ENCODE results near the gene PPBP. TPM values are rescaled to one million over a fixed set of nuclear protein-coding genes. Genes with fewer than 3 reads are reported as not detected.

PPBP gene
- total RNA-seq (not detected), polyA plus RNA-seq (not detected)

- ChIA-PET POLR2A (no interaction called here), CTCF (no interaction called here)
- Histone ChIP-seq H3K36me3 (ENCODE audit: insufficient read depth, low read length) (no peaks in the 10 kb centered on the region), H3K9me3 (ENCODE audit: low read length) (no peaks in the 10 kb centered on the region), H3K4me1 (ENCODE audit: insufficient read depth, low read length) (no peaks in the 10 kb centered on the region), H3K4me3 (ENCODE audit: low read length) (no peak within 1 kb of the TSS), H3K27ac (ENCODE audit: low read depth, low read length) (no peak within 1 kb of the TSS), H3K27me3 (ENCODE audit: insufficient read depth, low read length, poor library complexity, severe bottlenecking) (no peaks in the 10 kb centered on the region)
- Mint-ChIP-seq H3K4me1 (no peaks in the 10 kb centered on the region), H3K4me3 (no peak within 1 kb of the TSS), H3K9me3 (no peaks in the 10 kb centered on the region), H3K27ac (no peak within 1 kb of the TSS), H3K36me3 (no peaks in the 10 kb centered on the region), H3K27me3 (no peaks in the 10 kb centered on the region)
- DNase-seq, result no peak
Measured at GRCh38 chr4:73988061-73988460, at the start of gene PPBP. TSS of gene PPBP (minus strand) at chr4:73988190. CDS start at chr4:73988103, 87 bp downstream.

- ChIA-PET POLR2A (no interaction called here), CTCF (no interaction called here)
- Mint-ChIP-seq H3K4me1 (peaks cover 8 to 17% (median 14%) of the 10 kb centered on the region in 3 donors), H3K4me3 (peak overlapping the region; percentile 44 to 82 (median 71)), H3K27ac (peak overlapping the region in 1 of 8 donors; percentile 7), H3K27me3 (peaks cover 30 to 57% of the 10 kb centered on the region in 2 donors), H3K9me3 (peaks cover 0 to 4% (median 0%) of the 10 kb centered on the region in 5 donors), H3K36me3 (no peaks in the 10 kb centered on the region)
- no peaks in the 10 kb centered on the region for H3K9me3 ChIP-seq (ENCODE audit: low read length)
- no peaks in the 10 kb centered on the region for H3K36me3 ChIP-seq (ENCODE audit: insufficient read depth, low read length)
- H3K4me3 ChIP-seq (ENCODE audit: low read length), result no peak overlapping the region
- H3K4me1 ChIP-seq (ENCODE audit: insufficient read depth, low read length), result no peaks in the 10 kb centered on the region
- no peaks in the 10 kb centered on the region for H3K27me3 ChIP-seq (ENCODE audit: insufficient read depth, low read length, poor library complexity, severe bottlenecking)
- H3K27ac ChIP-seq (ENCODE audit: low read depth, low read length), result peak overlapping the region; percentile 44
- DNase-seq, result no peak
Measured at GRCh38 chr4:74037076-74037955, 49.3 kb upstream of the PPBP start.

GRCh38 chr4:74033739-74034138, 45.7 kb upstream of the PPBP start:
- H3K9me3 ChIP-seq (ENCODE audit: low read length), result no peaks in the 10 kb centered on the region
- H3K27ac Mint-ChIP-seq, result no peak overlapping the region
- peaks cover 2 to 7% (median 7%) of the 10 kb centered on the region in 3 donors for H3K4me1 Mint-ChIP-seq
- H3K36me3 Mint-ChIP-seq, result no peaks in the 10 kb centered on the region
- CTCF ChIA-PET, result no interaction called here
- no peak overlapping the region for H3K4me3 ChIP-seq (ENCODE audit: low read length)
- no peak overlapping the region for H3K27ac ChIP-seq (ENCODE audit: low read depth, low read length)
- peaks cover 0 to 2% (median 0%) of the 10 kb centered on the region in 5 donors for H3K9me3 Mint-ChIP-seq
- H3K27me3 Mint-ChIP-seq, result peaks cover 15 to 26% of the 10 kb centered on the region in 2 donors
- H3K4me1 ChIP-seq (ENCODE audit: insufficient read depth, low read length), result no peaks in the 10 kb centered on the region
- no peak overlapping the region for H3K4me3 Mint-ChIP-seq
- no peaks in the 10 kb centered on the region for H3K36me3 ChIP-seq (ENCODE audit: insufficient read depth, low read length)
- POLR2A ChIA-PET, result no interaction called here
- H3K27me3 ChIP-seq (ENCODE audit: insufficient read depth, low read length, poor library complexity, severe bottlenecking), result no peaks in the 10 kb centered on the region
- DNase-seq, result no peak

GRCh38 chr4:74032064-74032463, 44.1 kb upstream of the PPBP start:
- Mint-ChIP-seq H3K36me3 (no peaks in the 10 kb centered on the region), H3K4me1 (no peaks in the 10 kb centered on the region), H3K27me3 (peaks cover 5 to 15% of the 10 kb centered on the region in 2 donors), H3K9me3 (peaks cover 0 to 9% (median 0%) of the 10 kb centered on the region in 5 donors), H3K27ac (no peak overlapping the region), H3K4me3 (no peak overlapping the region)
- H3K9me3 ChIP-seq (ENCODE audit: low read length), result no peaks in the 10 kb centered on the region
- no peak overlapping the region for H3K27ac ChIP-seq (ENCODE audit: low read depth, low read length)
- no peak for DNase-seq
- no peaks in the 10 kb centered on the region for H3K36me3 ChIP-seq (ENCODE audit: insufficient read depth, low read length)
- H3K4me3 ChIP-seq (ENCODE audit: low read length), result no peak overlapping the region
- ChIA-PET POLR2A (no interaction called here), CTCF (no interaction called here)
- no peaks in the 10 kb centered on the region for H3K4me1 ChIP-seq (ENCODE audit: insufficient read depth, low read length)
- H3K27me3 ChIP-seq (ENCODE audit: insufficient read depth, low read length, poor library complexity, severe bottlenecking), result no peaks in the 10 kb centered on the region

- no peak overlapping the region for H3K4me3 Mint-ChIP-seq
- H3K9me3 Mint-ChIP-seq, result peaks cover 0 to 10% (median 0%) of the 10 kb centered on the region in 5 donors
- POLR2A ChIA-PET, result no interaction called here
- H3K27me3 ChIP-seq (ENCODE audit: insufficient read depth, low read length, poor library complexity, severe bottlenecking), result no peaks in the 10 kb centered on the region
- CTCF ChIA-PET, result no interaction called here
- no peak overlapping the region for H3K27ac Mint-ChIP-seq
- H3K4me3 ChIP-seq (ENCODE audit: low read length), result no peak overlapping the region
- no peaks in the 10 kb centered on the region for H3K9me3 ChIP-seq (ENCODE audit: low read length)
- H3K27ac ChIP-seq (ENCODE audit: low read depth, low read length), result no peak overlapping the region
- H3K27me3 Mint-ChIP-seq, result peaks cover 4 to 13% of the 10 kb centered on the region in 2 donors
- no peaks in the 10 kb centered on the region for H3K4me1 Mint-ChIP-seq
- H3K4me1 ChIP-seq (ENCODE audit: insufficient read depth, low read length), result no peaks in the 10 kb centered on the region
- DNase-seq, result no peak
- no peaks in the 10 kb centered on the region for H3K36me3 ChIP-seq (ENCODE audit: insufficient read depth, low read length)
- H3K36me3 Mint-ChIP-seq, result no peaks in the 10 kb centered on the region
Measured at GRCh38 chr4:74031576-74031975, 43.6 kb upstream of the PPBP start.

- H3K27ac Mint-ChIP-seq, result no peak overlapping the region
Measured at GRCh38 chr4:74030285-74030684, 42.3 kb upstream of the PPBP start.

GRCh38 chr4:74028504-74028903, 40.5 kb upstream of the PPBP start:
- Mint-ChIP-seq H3K36me3 (no peaks in the 10 kb centered on the region), H3K9me3 (peaks cover 0 to 14% (median 2%) of the 10 kb centered on the region in 5 donors), H3K4me3 (no peak overlapping the region), H3K4me1 (no peaks in the 10 kb centered on the region), H3K27ac (no peak overlapping the region), H3K27me3 (no peaks in the 10 kb centered on the region)
- POLR2A ChIA-PET, result no interaction called here
- H3K9me3 ChIP-seq (ENCODE audit: low read length), result no peaks in the 10 kb centered on the region
- CTCF ChIA-PET, result no interaction called here
- no peaks in the 10 kb centered on the region for H3K36me3 ChIP-seq (ENCODE audit: insufficient read depth, low read length)
- no peaks in the 10 kb centered on the region for H3K27me3 ChIP-seq (ENCODE audit: insufficient read depth, low read length, poor library complexity, severe bottlenecking)
- no peak for DNase-seq
- H3K27ac ChIP-seq (ENCODE audit: low read depth, low read length), result no peak overlapping the region
- no peaks in the 10 kb centered on the region for H3K4me1 ChIP-seq (ENCODE audit: insufficient read depth, low read length)
- no peak overlapping the region for H3K4me3 ChIP-seq (ENCODE audit: low read length)

More at GRCh38 chr4:74030285-74030684, 42.3 kb upstream of the PPBP start:
- Mint-ChIP-seq H3K9me3 (peaks cover 0 to 14% (median 0%) of the 10 kb centered on the region in 5 donors), H3K4me1 (no peaks in the 10 kb centered on the region), H3K4me3 (no peak overlapping the region), H3K36me3 (no peaks in the 10 kb centered on the region), H3K27me3 (peaks cover 0 to 3% of the 10 kb centered on the region in 2 donors)
- Histone ChIP-seq H3K27me3 (ENCODE audit: insufficient read depth, low read length, poor library complexity, severe bottlenecking) (no peaks in the 10 kb centered on the region), H3K4me3 (ENCODE audit: low read length) (no peak overlapping the region), H3K36me3 (ENCODE audit: insufficient read depth, low read length) (no peaks in the 10 kb centered on the region), H3K27ac (ENCODE audit: low read depth, low read length) (no peak overlapping the region), H3K9me3 (ENCODE audit: low read length) (no peaks in the 10 kb centered on the region), H3K4me1 (ENCODE audit: insufficient read depth, low read length) (no peaks in the 10 kb centered on the region)
- ChIA-PET CTCF (no interaction called here), POLR2A (no interaction called here)
- no peak for DNase-seq

GRCh38 chr4:74023709-74024108, 35.7 kb upstream of the PPBP start:
- Mint-ChIP-seq H3K27me3 (no peaks in the 10 kb centered on the region), H3K4me3 (no peak overlapping the region), H3K4me1 (no peaks in the 10 kb centered on the region), H3K36me3 (no peaks in the 10 kb centered on the region), H3K27ac (no peak overlapping the region), H3K9me3 (peaks cover 0 to 13% (median 2%) of the 10 kb centered on the region in 5 donors)
- no peaks in the 10 kb centered on the region for H3K36me3 ChIP-seq (ENCODE audit: insufficient read depth, low read length)
- no peak overlapping the region for H3K27ac ChIP-seq (ENCODE audit: low read depth, low read length)
- H3K4me1 ChIP-seq (ENCODE audit: insufficient read depth, low read length), result no peaks in the 10 kb centered on the region
- CTCF ChIA-PET, result no interaction called here
- no peaks in the 10 kb centered on the region for H3K27me3 ChIP-seq (ENCODE audit: insufficient read depth, low read length, poor library complexity, severe bottlenecking)
- no peak for DNase-seq
- no peak overlapping the region for H3K4me3 ChIP-seq (ENCODE audit: low read length)
- H3K9me3 ChIP-seq (ENCODE audit: low read length), result no peaks in the 10 kb centered on the region
- POLR2A ChIA-PET, result no interaction called here
